ENCODE data around the gene AFAP1L1.
"Not testable (repeated sequence)": the region's sequence is repeated elsewhere in the genome, so short reads cannot be mapped to it uniquely, and the experiment has no call there.

Gene AFAP1L1

GRCh38 chr5:149376711-149377447 lies 105.2 kb downstream of the AFAP1L1 start:
- DNase-seq: no peak

GRCh38 chr5:149378241-149378820 lies 106.7 kb downstream of the AFAP1L1 start:
- no peak for DNase-seq

GRCh38 chr5:149379177-149379761 lies 107.6 kb downstream of the AFAP1L1 start, which contains the start of gene IL17B:
Gene IL17B (minus strand): TSS chr5:149379292. CDS start chr5:149379225, 67 bp downstream.
- no peak for DNase-seq

- DNase-seq: no peak
Measured at GRCh38 chr5:149379818-149380374, 108.2 kb downstream of the AFAP1L1 start.

- DNase-seq: no peak
Measured at GRCh38 chr5:149380466-149381121, 108.9 kb downstream of the AFAP1L1 start.

- DNase-seq: no peak
Measured at GRCh38 chr5:149381261-149381985, 109.8 kb downstream of the AFAP1L1 start.

- peak; percentile 92 for DNase-seq
Measured at GRCh38 chr5:149381986-149382338, 110.3 kb downstream of the AFAP1L1 start.

GRCh38 chr5:149382517-149383220 lies 111.0 kb downstream of the AFAP1L1 start:
- DNase-seq: no peak

- no peak for DNase-seq
Measured at GRCh38 chr5:149383399-149383798, 111.7 kb downstream of the AFAP1L1 start.

GRCh38 chr5:149386166-149386565 lies 114.5 kb downstream of the AFAP1L1 start:
- no peak for DNase-seq

- DNase-seq: no peak
Measured at GRCh38 chr5:149387081-149387631, 115.5 kb downstream of the AFAP1L1 start.

- no peak for DNase-seq
Measured at GRCh38 chr5:149387982-149388381, 116.3 kb downstream of the AFAP1L1 start.

- no peak for DNase-seq
Measured at GRCh38 chr5:149388498-149389190, 117.0 kb downstream of the AFAP1L1 start.

GRCh38 chr5:149389552-149390495 lies 118.2 kb downstream of the AFAP1L1 start:
- no peak for DNase-seq

GRCh38 chr5:149391076-149391475 lies 119.4 kb downstream of the AFAP1L1 start:
- DNase-seq: not testable (repeated sequence)
